Fibroblast of villous mesenchyme (primary cell): ENCODE data around the gene NXPH4. TPM values are rescaled to one million over a fixed set of nuclear protein-coding genes. Genes with fewer than 3 reads are reported as not detected.

Source experiments
- DNase-seq: peaks from one replicate; pipeline ENCODE4 v3.0.0-alpha.2; 2010; ENCODE audit warnings: low read depth
- H3K4me3 ChIP-seq: 2 replicates; pipeline ENCODE4 v1.5.1; 2011; ENCODE audit warnings: low read depth, mild to moderate bottlenecking, low read length
- total RNA-seq: library from RNA; depleted of rRNA; stranded (reverse); fragments of >200 nt; gene quantifications from 2 replicates; pipeline ENCODE4 v1.2.3, GENCODE V29; 2012
- TF ChIP-seq, protein P1 (sequence below): IDR thresholded peaks from 2 replicates; pipeline ENCODE4 v1.5.1; 2012; ENCODE audit warnings: low read depth, mild to moderate bottlenecking, low read length; ENCODE audit not compliant: insufficient read depth

The NXPH4 gene
- total RNA-seq, 1 donor, result 1.3 TPM

DNA sequence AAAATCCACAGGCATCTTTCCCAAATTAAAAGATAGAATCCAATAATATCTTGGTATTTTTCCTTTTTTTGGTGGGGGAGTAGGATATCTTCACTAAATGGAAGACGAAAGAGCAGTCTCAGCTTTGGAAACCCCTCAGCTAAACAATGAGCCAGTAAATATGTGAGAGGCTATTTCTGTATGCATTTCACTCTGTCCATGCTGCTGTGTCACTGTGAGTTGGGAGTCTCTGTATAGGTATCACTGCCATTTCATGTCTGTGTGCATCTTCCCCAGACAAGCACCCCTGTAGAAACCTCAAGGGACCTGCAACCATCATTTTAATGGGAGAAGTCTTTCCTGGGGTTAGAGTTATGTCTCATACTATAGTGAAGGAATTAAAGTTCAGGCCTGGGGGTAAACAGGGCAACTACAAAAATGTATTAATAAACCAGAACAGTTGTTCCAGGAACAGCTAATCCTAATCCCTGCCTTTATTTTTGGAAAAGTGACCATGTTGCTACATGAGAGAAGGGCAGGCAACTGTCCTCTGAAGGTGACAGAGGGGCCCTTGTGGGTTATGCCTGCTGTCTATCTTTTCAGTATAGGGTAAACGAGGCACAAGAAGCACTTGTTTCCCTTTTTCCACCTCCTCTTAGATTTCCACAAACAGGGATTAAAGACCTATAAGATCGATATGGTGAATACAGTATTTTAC is 45.7 kb downstream of the NXPH4 start:
- TF ChIP-seq, protein P1, sequence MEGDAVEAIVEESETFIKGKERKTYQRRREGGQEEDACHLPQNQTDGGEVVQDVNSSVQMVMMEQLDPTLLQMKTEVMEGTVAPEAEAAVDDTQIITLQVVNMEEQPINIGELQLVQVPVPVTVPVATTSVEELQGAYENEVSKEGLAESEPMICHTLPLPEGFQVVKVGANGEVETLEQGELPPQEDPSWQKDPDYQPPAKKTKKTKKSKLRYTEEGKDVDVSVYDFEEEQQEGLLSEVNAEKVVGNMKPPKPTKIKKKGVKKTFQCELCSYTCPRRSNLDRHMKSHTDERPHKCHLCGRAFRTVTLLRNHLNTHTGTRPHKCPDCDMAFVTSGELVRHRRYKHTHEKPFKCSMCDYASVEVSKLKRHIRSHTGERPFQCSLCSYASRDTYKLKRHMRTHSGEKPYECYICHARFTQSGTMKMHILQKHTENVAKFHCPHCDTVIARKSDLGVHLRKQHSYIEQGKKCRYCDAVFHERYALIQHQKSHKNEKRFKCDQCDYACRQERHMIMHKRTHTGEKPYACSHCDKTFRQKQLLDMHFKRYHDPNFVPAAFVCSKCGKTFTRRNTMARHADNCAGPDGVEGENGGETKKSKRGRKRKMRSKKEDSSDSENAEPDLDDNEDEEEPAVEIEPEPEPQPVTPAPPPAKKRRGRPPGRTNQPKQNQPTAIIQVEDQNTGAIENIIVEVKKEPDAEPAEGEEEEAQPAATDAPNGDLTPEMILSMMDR, result no peak
- H3K4me3 ChIP-seq, result no peak overlapping the region
- no peak for DNase-seq

DNA sequence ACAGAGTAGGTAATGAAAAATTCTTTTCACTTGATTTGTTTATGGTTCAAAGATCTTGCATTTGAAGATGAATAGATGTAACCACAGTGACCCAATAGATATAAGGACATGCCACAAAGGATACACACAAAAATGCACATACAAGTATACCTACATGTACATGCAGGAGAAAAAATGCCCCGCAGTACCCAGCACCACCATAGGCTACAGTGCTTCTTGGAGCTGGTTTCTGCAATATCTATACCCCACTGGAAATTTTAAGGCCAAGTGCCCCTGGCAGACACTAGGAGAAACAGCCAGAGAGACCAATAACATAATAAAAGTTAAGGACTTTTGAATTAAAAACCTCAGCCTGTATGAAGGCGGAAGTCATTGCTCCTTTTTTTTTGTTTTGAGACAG is 46.5 kb downstream of the NXPH4 start:
- no peak for DNase-seq
- TF ChIP-seq, protein P1, result no peak
- no peak overlapping the region for H3K4me3 ChIP-seq

DNA sequence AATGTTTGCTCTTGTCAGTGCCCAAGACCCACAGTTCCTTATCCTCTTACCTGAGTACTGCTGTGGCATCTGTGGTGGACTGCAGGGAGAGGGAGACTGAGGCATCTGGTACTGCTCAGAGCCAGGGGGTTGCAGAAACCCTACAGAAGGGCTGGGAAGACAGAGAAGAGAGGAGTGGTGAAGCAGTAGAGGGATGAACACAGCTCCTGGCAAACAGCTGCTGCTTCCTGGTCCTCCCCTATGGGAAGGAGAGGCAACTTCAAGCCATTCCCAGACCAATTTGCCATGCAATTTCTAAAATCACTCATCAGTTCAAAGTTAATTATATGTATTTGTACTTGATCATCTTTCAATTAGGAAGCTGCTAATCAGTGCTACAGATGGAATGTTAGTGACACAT is 50.1 kb downstream of the NXPH4 start:
- no peak for DNase-seq
- no peak overlapping the region for H3K4me3 ChIP-seq
- TF ChIP-seq, protein P1, result no peak

DNA sequence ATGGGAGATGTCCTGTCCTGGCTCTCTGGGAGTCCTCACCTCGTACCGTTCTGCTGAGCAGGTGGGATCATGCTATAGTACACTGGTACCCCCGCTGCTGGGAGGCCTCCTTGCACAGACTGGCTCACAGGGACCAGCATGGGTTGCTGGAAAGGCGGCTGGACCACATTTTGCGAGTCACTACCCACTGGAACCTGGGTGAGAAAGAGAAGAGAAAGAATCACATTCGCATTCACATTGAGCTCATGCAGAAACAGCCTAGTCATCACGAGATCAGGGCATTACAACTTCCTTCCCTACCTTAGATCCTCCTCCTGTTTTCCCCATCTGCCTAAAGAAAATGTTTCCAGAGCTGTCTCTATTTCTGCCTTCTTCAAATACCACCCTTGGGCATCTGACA is 51.7 kb downstream of the NXPH4 start:
- H3K4me3 ChIP-seq, result no peak overlapping the region
- DNase-seq, result no peak
- TF ChIP-seq, protein P1, result no peak

DNA sequence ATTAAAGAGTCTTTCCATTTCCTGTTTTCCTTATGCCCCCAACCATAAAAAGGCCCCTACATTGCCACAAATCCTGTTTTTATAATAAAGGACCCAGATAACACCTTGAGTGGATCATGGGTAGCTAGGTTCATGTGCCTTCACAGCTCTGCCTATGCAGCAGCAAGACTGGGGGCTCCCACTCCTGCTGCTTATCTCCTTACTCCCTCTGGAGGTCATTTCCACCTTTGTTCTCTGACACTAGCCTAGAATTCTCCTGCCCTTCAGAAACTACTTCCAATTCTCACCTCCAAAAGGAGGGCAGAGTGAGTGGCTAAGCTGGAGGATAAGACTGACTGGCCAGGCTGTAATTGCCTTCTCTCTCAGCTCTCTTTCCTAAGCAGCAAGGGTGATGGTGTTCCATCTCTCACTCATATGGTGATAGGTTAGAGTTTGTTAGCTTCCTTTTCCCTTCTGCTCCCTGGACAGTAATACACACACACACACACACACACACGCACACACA is 54.4 kb downstream of the NXPH4 start:
- DNase-seq, result no peak
- no peak overlapping the region for H3K4me3 ChIP-seq
- TF ChIP-seq, protein P1, result no peak

DNA sequence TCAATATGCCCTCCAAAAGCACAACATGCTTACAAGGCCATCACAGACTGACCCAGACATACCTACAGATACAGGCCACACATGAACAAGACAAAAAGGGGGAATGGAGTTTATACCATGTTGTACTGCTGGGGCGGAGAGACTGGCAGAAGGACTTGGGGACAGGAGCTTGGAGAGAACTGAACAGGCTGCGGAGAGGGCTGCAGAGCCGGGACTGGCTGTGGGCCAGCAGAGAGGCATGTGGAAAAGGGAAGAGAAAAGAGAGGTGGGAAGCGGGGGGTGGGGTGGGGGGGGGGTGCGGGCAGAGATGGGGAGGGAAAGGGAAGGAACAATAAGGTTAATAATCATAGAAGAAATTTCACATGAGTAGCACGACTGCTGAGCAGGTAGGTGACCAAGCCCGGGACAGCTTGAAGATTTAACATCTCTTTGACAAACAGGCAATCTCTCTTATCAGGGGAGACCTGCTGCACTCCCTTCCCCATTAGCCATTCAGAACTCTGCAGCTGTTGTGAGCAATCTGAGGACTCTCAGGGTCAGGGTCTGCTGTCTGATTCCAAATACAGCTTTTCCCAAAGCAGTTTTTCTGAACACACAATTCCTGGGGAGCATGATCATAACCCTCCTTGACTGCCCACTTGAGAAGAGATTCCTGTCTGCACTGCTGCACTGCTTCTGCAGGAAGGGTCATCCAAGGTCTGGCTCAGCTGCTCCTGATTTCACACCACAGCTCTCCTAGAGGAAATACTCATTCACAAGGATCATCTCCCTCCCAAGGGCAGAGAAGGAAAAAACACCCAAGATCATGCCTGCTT is 56.0 kb downstream of the NXPH4 start:
- DNase-seq, result peak; percentile 44
- H3K4me3 ChIP-seq, result no peak overlapping the region
- TF ChIP-seq, protein P1, result no peak
